Trophoblast cell (in vitro differentiated cells and primary cell): Measurements from ENCODE around the gene ID1.
A peak's percentile ranks its signal among the peaks of the same experiment; 100 is the strongest.

Experiments used
- DNase-seq, 2 donors: peaks; one replicate each; pipeline ENCODE4 v3.0.0-alpha.2; 2016
- H2AFZ ChIP-seq: 2 replicates; pipeline ENCODE4 v1.6.1; 2013; ENCODE audit warnings: low read length, moderate library complexity, mild to moderate bottlenecking; ENCODE audit not compliant: insufficient read depth, poor library complexity
- H2AK5ac ChIP-seq: 2 replicates; pipeline ENCODE4 v1.6.1; 2013; ENCODE audit warnings: mild to moderate bottlenecking, low read length
- H2BK120ac ChIP-seq: 2 replicates; pipeline ENCODE4 v1.6.1; 2013; ENCODE audit warnings: low read length, mild to moderate bottlenecking, moderate library complexity; ENCODE audit not compliant: insufficient read depth, poor library complexity
- H2BK12ac ChIP-seq: 2 replicates; pipeline ENCODE4 v1.6.1; 2013; ENCODE audit warnings: mild to moderate bottlenecking, low read length, moderate library complexity
- H2BK5ac ChIP-seq: 2 replicates; pipeline ENCODE4 v1.6.1; 2013; ENCODE audit warnings: low read length, low read depth, moderate library complexity, mild to moderate bottlenecking; ENCODE audit not compliant: poor library complexity
- H3K14ac ChIP-seq: 2 replicates; pipeline ENCODE4 v1.6.1; 2013; ENCODE audit warnings: mild to moderate bottlenecking, low read length
- H3K18ac ChIP-seq: 2 replicates; pipeline ENCODE4 v1.6.1; 2013; ENCODE audit warnings: mild to moderate bottlenecking, low read length
- H3K23ac ChIP-seq: 2 replicates; pipeline ENCODE4 v1.6.1; 2013; ENCODE audit warnings: low read length
- H3K27ac ChIP-seq: 2 replicates; pipeline ENCODE4 v1.5.1; 2013; ENCODE audit warnings: low read depth, mild to moderate bottlenecking, inconsistent platforms, low read length, moderate library complexity
- H3K27me3 ChIP-seq: 2 replicates; pipeline ENCODE4 v1.6.1; 2013; ENCODE audit warnings: inconsistent platforms, mild to moderate bottlenecking, low read length, moderate library complexity; ENCODE audit not compliant: insufficient read depth
- H3K36me3 ChIP-seq, 2 experiments: 1 replicate in 1 of 2; 2 replicates in 1 of 2; pipeline ENCODE4 v1.6.1; 2013; ENCODE audit warnings: low read length in 2 of 2, mild to moderate bottlenecking in 2 of 2, moderate library complexity in 1 of 2; ENCODE audit not compliant: insufficient read depth in 2 of 2, control insufficient read depth in 1 of 2
- H3K4ac ChIP-seq: 2 replicates; pipeline ENCODE4 v1.6.1; 2013; ENCODE audit warnings: low read depth, mild to moderate bottlenecking, low read length, moderate library complexity
- H3K4me1 ChIP-seq, 2 experiments: 1 replicate in 1 of 2; 2 replicates in 1 of 2; pipeline ENCODE4 v1.6.1; 2013; ENCODE audit warnings: low read length in 2 of 2, mild to moderate bottlenecking in 2 of 2, moderate library complexity in 1 of 2; ENCODE audit not compliant: insufficient read depth in 2 of 2, control insufficient read depth in 1 of 2
- H3K4me2 ChIP-seq: 2 replicates; pipeline ENCODE4 v1.6.1; 2013; ENCODE audit warnings: inconsistent platforms, mild to moderate bottlenecking, low read length, moderate library complexity
- H3K4me3 ChIP-seq: 2 replicates; pipeline ENCODE4 v1.5.1; 2013; ENCODE audit warnings: mild to moderate bottlenecking, low read depth, low read length, inconsistent platforms
- H3K79me1 ChIP-seq: one replicate; pipeline ENCODE4 v1.6.1; 2013; ENCODE audit warnings: low read length
- H3K79me2 ChIP-seq: 2 replicates; pipeline ENCODE4 v1.6.1; 2013; ENCODE audit warnings: low read length, mild to moderate bottlenecking; ENCODE audit not compliant: control insufficient read depth, insufficient read depth, poor library complexity
- H3K9ac ChIP-seq: 2 replicates; pipeline ENCODE4 v1.6.1; 2013; ENCODE audit warnings: mild to moderate bottlenecking, low read length
- H3K9me3 ChIP-seq: 2 replicates; pipeline ENCODE4 v1.6.1; 2013; ENCODE audit warnings: low read depth, mild to moderate bottlenecking, control low read depth, inconsistent platforms, low read length; ENCODE audit not compliant: insufficient read depth
- H4K12ac ChIP-seq: 2 replicates; pipeline ENCODE4 v1.6.1; 2013; ENCODE audit warnings: low read depth, mild to moderate bottlenecking, low read length, moderate library complexity
- H4K8ac ChIP-seq: 2 replicates; pipeline ENCODE4 v1.6.1; 2013; ENCODE audit warnings: low read depth, mild to moderate bottlenecking, low read length, moderate library complexity
- H4K91ac ChIP-seq: one replicate; pipeline ENCODE4 v1.6.1; 2013; ENCODE audit warnings: low read depth, mild to moderate bottlenecking, low read length, moderate library complexity
- WGBS: extraction: QIAGEN DNeasy Blood & Tissue Kit; methylation state at CpG from one replicate; pipeline ENCODE4 v1.1.7; 2013; ENCODE audit warnings: missing lambda C conversion rate; ENCODE audit not compliant: insufficient read length, insufficient coverage; ENCODE audit errors: extremely low coverage; 5-methylcytosine and 5-hydroxymethylcytosine counted together

Gene ID1

DNA sequence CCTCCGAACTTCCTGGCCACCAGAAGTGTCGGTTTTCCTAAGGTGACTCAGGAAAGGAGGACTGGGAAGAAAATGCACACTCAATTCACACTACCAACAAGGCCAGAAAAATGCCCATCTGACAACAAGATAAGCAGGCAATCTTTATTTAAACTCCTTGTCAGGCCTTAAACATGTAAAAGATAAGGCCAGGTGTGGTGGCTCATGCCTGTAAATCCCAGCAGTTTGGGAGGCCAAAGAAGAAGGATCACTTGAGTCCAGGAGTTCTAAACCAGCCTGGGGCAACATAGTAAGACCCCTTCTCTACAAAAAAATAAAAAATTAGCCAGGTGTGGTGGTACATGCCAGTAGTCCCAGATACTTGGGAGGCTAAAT is 7.6 kb upstream of the ID1 start:
- H3K23ac ChIP-seq: no peak overlapping the region
- H4K91ac ChIP-seq: peak overlapping the region; percentile 82
- peak overlapping the region; percentile 97 for H2BK12ac ChIP-seq
- H4K8ac ChIP-seq: peak overlapping the region; percentile 67
- H2AK5ac ChIP-seq: peak overlapping the region; percentile 85
- H4K12ac ChIP-seq: no peak overlapping the region
- H3K36me3 ChIP-seq: no peaks in the 10 kb centered on the region
- no peak overlapping the region for H3K4me2 ChIP-seq
- peak overlapping the region; percentile 93 for H3K18ac ChIP-seq
- WGBS: no CpG with 5 or more reads among the region's 2 CpGs
- H2BK5ac ChIP-seq: peak overlapping the region; percentile 98
- H3K27ac ChIP-seq: peak overlapping the region; percentile 98
- no peaks in the 10 kb centered on the region for H3K27me3 ChIP-seq
- H3K9me3 ChIP-seq: peaks cover 3% of the 10 kb centered on the region
- peaks cover 30 to 37% of the 10 kb centered on the region in 2 experiments for H3K4me1 ChIP-seq
- H3K4me3 ChIP-seq: no peak overlapping the region
- peak overlapping the region; percentile 99 for H2BK120ac ChIP-seq
- no peak overlapping the region for H3K9ac ChIP-seq
- peak overlapping the region; percentile 49 for H3K4ac ChIP-seq
- peaks cover 64% of the 10 kb centered on the region for H3K79me1 ChIP-seq
- H3K14ac ChIP-seq: peak overlapping the region; percentile 75
- DNase-seq: peak; percentile 67 to 69
- H2AFZ ChIP-seq: no peak overlapping the region
- H3K79me2 ChIP-seq: peaks cover 12% of the 10 kb centered on the region

DNA sequence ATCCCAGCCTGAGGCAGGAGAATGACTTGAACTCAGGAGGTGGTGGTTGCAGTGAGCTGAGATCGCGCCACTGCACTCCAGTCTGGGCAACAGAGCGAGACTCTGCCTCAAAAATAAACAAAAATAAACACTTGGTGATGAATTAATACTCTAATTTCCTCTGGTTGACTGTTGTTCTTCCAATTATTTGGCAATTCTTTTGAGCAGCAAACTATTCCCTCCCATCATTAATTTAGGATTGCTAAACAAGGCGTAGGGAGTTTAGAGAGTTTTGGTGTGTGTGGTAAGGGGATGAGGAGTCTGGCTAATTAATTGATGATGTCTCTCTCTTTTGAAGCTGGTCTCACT is 2.7 kb upstream of the ID1 start:
- peaks cover 25% of the 10 kb centered on the region for H3K79me2 ChIP-seq
- peak overlapping the region; percentile 97 for H2BK5ac ChIP-seq
- H2AK5ac ChIP-seq: peak overlapping the region; percentile 86
- peak overlapping the region; percentile 86 for H2BK12ac ChIP-seq
- H2AFZ ChIP-seq: no peak overlapping the region
- H3K9ac ChIP-seq: no peak overlapping the region
- no peak overlapping the region for H4K12ac ChIP-seq
- H3K4ac ChIP-seq: peak overlapping the region; percentile 56
- H3K18ac ChIP-seq: peak overlapping the region; percentile 57
- peak overlapping the region; percentile 33 for H3K14ac ChIP-seq
- H2BK120ac ChIP-seq: peak overlapping the region; percentile 96
- peak overlapping the region; percentile 62 for H4K8ac ChIP-seq
- peak overlapping the region; percentile 87 for H3K27ac ChIP-seq
- H3K9me3 ChIP-seq: no peaks in the 10 kb centered on the region
- WGBS: 100% methylated on average over 1 of the region's 4 CpGs
- peaks cover 16 to 18% of the 10 kb centered on the region in 2 experiments for H3K36me3 ChIP-seq
- peak overlapping the region; percentile 90 for H4K91ac ChIP-seq
- H3K4me2 ChIP-seq: no peak overlapping the region
- no peak overlapping the region for H3K4me3 ChIP-seq
- H3K4me1 ChIP-seq: peaks cover 6 to 14% of the 10 kb centered on the region in 2 experiments
- no peak for DNase-seq
- no peaks in the 10 kb centered on the region for H3K27me3 ChIP-seq
- H3K23ac ChIP-seq: no peak overlapping the region
- peaks cover 65% of the 10 kb centered on the region for H3K79me1 ChIP-seq

DNA sequence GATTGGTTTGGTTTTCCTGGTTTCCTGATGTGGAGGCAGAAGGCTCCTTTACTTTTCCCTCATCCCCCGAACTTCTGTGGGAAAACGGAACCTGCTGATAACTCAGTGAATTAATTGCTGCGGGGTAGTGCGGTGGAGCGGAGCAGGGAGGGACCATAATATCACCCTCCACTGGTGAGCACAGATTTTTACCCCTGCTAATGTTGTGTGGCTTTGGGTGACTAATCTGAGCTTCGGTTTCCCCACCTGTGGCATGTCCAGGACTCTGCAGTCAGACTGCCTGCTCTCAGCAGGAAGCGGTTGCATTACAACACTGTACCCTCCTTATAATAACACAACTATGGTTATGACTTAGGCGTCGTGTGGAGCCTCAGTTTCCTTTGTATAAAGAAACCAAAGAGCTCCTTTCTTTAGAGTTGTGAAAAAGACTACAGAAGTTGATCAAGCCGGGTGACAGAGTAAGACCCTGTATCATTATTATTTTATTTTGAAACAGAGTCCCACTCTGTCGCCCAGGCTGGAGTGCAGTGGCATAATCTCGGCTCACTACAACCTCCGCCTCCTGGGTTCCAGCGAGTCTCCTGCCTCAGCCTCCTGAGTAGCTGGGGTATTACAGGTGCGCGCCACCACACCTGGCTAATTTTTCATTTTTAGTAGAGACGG is 2.2 kb upstream of the ID1 start:
- Histone ChIP-seq H2AFZ (no peak overlapping the region), H4K91ac (peak overlapping the region; percentile 90), H3K27me3 (no peaks in the 10 kb centered on the region), H3K4me2 (no peak overlapping the region), H3K27ac (peak overlapping the region; percentile 87), H3K4me3 (no peak overlapping the region), H3K18ac (peak overlapping the region; percentile 57), H2AK5ac (peak overlapping the region; percentile 86), H3K79me2 (peaks cover 27% of the 10 kb centered on the region), H3K9ac (no peak overlapping the region), H3K23ac (no peak overlapping the region), H3K4ac (peak overlapping the region; percentile 56), H2BK120ac (peak overlapping the region; percentile 96), H4K12ac (no peak overlapping the region), H3K14ac (peak overlapping the region; percentile 54), H3K4me1 (peaks cover 5 to 12% of the 10 kb centered on the region in 2 experiments), H4K8ac (peak overlapping the region; percentile 62), H2BK5ac (peak overlapping the region; percentile 97), H3K9me3 (no peaks in the 10 kb centered on the region), H2BK12ac (peak overlapping the region; percentile 90), H3K36me3 (peaks cover 16 to 18% of the 10 kb centered on the region in 2 experiments), H3K79me1 (peaks cover 65% of the 10 kb centered on the region)
- DNase-seq: peak in 1 of 2 donors; percentile 49
- WGBS: no CpG with 5 or more reads among the region's 17 CpGs

DNA sequence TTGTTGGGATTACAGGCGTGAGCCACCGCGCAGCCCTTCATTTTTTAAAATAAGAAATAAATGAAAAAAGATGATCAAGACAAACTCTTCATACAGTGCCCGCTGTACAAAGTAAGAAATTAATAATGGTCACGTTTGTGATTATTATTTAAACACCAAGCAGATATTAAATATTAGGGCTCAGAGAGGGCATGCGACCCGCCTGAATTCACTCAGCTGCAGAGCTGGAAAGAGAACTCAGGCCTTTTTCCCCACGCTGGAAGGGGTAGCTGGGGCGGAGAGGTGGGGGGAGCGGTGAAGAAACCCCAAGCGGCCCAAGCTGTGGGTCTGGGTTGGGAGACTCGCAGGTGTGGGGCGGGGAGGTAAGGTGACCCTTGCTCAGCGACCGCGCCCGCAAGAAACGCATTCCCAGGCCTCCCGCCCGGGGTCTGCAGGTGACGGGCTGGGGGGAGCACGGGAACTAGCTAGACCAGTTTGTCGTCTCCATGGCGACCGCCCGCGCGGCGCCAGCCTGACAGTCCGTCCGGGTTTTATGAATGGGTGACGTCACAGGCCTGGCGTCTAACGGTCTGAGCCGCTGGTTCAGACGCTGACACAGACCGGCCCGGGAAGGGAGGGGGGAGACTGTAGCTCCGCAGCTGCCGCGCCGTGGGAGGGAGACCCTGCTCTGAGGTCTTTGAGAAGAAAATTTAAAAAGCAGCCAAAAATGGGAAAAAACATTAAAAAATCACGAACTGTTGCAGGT is 1.1 kb upstream of the ID1 start:
- Histone ChIP-seq H4K12ac (no peak overlapping the region), H2BK5ac (peak overlapping the region; percentile 97), H2BK12ac (peak overlapping the region; percentile 29), H2AK5ac (no peak overlapping the region), H3K27ac (peak overlapping the region; percentile 100), H3K9me3 (no peaks in the 10 kb centered on the region), H3K4me1 (peaks cover 7 to 16% of the 10 kb centered on the region in 2 experiments), H2BK120ac (peak overlapping the region; percentile 87), H3K23ac (no peak overlapping the region), H3K79me2 (peaks cover 29% of the 10 kb centered on the region), H4K91ac (peak overlapping the region; percentile 98), H3K36me3 (peaks cover 16 to 18% of the 10 kb centered on the region in 2 experiments), H3K4ac (peak overlapping the region; percentile 66), H2AFZ (no peak overlapping the region), H3K9ac (peak overlapping the region; percentile 99), H3K18ac (peak overlapping the region; percentile 69), H3K27me3 (no peaks in the 10 kb centered on the region), H4K8ac (peak overlapping the region; percentile 79), H3K14ac (peak overlapping the region; percentile 81), H3K79me1 (peaks cover 63% of the 10 kb centered on the region), H3K4me3 (peak overlapping the region; percentile 73), H3K4me2 (peak overlapping the region; percentile 90)
- DNase-seq: peak; percentile 98
- no CpG with 5 or more reads among the region's 43 CpGs for WGBS
